Body of pancreas (tissue), 4 donors: ENCODE measurements around the gene FTCD.

Source experiments
- POLR2A ChIP-seq, 3 donors: fragments of 450-650 bp; IDR thresholded peaks; one replicate each; pipeline ENCODE4 v1.6.1; 2016; ENCODE audit warnings: antibody characterized with exemption in 3 of 3, mild to moderate bottlenecking in 2 of 3
- TF ChIP-seq, protein P1 (sequence below), 7 experiments: fragments of 450-650 bp in 4 of 7; fragments of 200-600 bp in 3 of 7; sonication (generic) in 3 of 7; IDR thresholded peaks; one replicate each; pipeline ENCODE4 v1.5.1; 2016 to 2019; ENCODE audit warnings: antibody characterized with exemption in 7 of 7

GRCh38 chr21:46178961-46179360 is 23.6 kb upstream of the FTCD start:
- TF ChIP-seq, protein P1, sequence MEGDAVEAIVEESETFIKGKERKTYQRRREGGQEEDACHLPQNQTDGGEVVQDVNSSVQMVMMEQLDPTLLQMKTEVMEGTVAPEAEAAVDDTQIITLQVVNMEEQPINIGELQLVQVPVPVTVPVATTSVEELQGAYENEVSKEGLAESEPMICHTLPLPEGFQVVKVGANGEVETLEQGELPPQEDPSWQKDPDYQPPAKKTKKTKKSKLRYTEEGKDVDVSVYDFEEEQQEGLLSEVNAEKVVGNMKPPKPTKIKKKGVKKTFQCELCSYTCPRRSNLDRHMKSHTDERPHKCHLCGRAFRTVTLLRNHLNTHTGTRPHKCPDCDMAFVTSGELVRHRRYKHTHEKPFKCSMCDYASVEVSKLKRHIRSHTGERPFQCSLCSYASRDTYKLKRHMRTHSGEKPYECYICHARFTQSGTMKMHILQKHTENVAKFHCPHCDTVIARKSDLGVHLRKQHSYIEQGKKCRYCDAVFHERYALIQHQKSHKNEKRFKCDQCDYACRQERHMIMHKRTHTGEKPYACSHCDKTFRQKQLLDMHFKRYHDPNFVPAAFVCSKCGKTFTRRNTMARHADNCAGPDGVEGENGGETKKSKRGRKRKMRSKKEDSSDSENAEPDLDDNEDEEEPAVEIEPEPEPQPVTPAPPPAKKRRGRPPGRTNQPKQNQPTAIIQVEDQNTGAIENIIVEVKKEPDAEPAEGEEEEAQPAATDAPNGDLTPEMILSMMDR (IDR thresholded peaks at IDR 0.05): no peak
- no peak for TF ChIP-seq POLR2A (IDR thresholded peaks at IDR 0.05)
